Stomach (tissue), 4 donors: Measurements from ENCODE around the gene TRMT2A.

Experiments used
- CTCF ChIP-seq, 7 experiments: fragments of 450-650 bp in 4 of 7; fragments of 200-600 bp in 3 of 7; sonication (generic) in 3 of 7; IDR thresholded peaks; one replicate each; pipeline ENCODE4 v1.5.1; 2016 to 2019; ENCODE audit warnings: antibody characterized with exemption in 7 of 7, control low read depth in 2 of 7, mild to moderate bottlenecking in 1 of 7
- POLR2A ChIP-seq, 4 donors: fragments of 450-650 bp; IDR thresholded peaks; one replicate each; pipeline ENCODE4 v1.6.1; 2016; ENCODE audit warnings: antibody characterized with exemption in 4 of 4, control low read depth in 2 of 4, mild to moderate bottlenecking in 1 of 4, moderate library complexity in 1 of 4
- POLR2AphosphoS5 ChIP-seq, 3 donors: sonication (generic); formaldehyde crosslinking; IDR thresholded peaks; one replicate each; pipeline ENCODE4 v1.6.1; 2016; ENCODE audit warnings: antibody characterized with exemption in 3 of 3

DNA sequence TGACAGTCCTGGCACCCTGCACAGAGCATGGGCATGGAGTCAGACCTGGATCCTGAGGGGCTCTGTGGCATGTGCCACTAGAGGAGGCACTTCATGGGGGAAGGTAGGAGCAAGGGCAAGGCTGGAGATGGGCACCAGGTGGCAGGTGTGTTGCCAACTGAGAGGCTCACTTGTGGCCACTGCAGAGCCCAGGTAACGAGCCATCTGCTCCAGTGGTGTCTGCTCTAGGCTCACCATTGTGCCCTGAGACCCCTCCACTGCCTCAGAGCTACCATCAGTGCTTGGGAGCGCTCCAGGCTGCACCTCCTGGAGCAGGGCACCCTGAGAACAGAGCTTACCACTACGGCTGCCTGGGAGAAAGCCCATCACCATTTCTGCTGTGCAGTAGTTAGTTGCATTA is 13.3 kb upstream of the TRMT2A start:
- TF ChIP-seq CTCF (IDR thresholded peaks at IDR 0.05), result no peak
- TF ChIP-seq POLR2A (IDR thresholded peaks at IDR 0.05), result no peak
- TF ChIP-seq POLR2AphosphoS5 (IDR thresholded peaks at IDR 0.05), result no peak
